C4-2B (cell line): ENCODE measurements around the gene GPALPP1.
"Not testable (repeated sequence)": the region's sequence is repeated elsewhere in the genome, so short reads cannot be mapped to it uniquely, and the experiment has no call there.

Experiments
- H3K27ac ChIP-seq: fragments of 450-650 bp; 2 replicates; pipeline ENCODE4 v1.5.1; 2017
- ZFX ChIP-seq: fragments of 450-650 bp; IDR thresholded peaks from 2 replicates; pipeline ENCODE4 v1.6.1; 2017
- TF ChIP-seq, protein P1 (sequence below): fragments of 450-650 bp; conservative IDR thresholded peaks from 2 replicates; pipeline ENCODE4 v1.5.1; 2017; ENCODE audit warnings: mild to moderate bottlenecking

The GPALPP1 gene

DNA sequence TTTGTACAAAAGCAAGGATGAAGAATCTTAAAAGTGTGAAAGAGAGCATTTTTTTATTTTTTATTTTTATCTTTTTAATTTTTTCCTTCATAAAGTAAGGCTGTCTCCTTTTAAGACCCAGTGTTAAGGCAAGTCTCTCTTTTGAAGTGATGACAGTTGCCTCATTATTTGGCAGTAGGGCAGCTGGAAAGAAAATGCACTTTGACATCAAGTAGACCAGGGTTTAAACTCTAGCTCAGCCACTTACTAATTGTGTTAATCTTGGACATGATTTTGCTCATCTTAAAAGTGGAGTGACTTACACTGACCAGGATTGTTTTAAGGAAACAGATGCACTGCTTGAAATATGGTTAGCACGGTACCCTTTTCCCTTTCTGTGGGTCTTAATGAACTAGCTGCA is 18.5 kb downstream of the GPALPP1 start:
- no peak overlapping the region for H3K27ac ChIP-seq
- TF ChIP-seq, protein P1, sequence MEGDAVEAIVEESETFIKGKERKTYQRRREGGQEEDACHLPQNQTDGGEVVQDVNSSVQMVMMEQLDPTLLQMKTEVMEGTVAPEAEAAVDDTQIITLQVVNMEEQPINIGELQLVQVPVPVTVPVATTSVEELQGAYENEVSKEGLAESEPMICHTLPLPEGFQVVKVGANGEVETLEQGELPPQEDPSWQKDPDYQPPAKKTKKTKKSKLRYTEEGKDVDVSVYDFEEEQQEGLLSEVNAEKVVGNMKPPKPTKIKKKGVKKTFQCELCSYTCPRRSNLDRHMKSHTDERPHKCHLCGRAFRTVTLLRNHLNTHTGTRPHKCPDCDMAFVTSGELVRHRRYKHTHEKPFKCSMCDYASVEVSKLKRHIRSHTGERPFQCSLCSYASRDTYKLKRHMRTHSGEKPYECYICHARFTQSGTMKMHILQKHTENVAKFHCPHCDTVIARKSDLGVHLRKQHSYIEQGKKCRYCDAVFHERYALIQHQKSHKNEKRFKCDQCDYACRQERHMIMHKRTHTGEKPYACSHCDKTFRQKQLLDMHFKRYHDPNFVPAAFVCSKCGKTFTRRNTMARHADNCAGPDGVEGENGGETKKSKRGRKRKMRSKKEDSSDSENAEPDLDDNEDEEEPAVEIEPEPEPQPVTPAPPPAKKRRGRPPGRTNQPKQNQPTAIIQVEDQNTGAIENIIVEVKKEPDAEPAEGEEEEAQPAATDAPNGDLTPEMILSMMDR = no peak
- no peak for TF ChIP-seq ZFX

DNA sequence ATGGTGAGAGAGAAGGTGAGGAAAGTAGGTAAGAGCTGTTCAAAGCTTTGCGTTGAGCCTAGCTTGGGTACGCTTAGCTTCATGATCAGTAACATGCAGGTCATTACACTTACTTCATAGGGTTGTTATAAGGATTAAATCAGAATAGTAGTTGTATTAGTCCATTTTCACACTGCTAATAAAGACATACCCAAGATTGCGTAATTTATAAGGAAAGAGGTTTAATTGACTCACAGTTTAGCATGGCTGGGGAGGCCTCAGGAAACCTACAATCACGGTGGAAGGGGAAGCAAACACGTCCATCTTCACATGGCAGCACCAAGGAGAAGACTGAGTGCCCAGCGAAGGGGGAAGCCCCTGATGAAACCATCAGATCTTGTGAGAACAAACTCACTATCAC is 21.9 kb downstream of the GPALPP1 start:
- TF ChIP-seq, protein P1 = no peak
- no peak for TF ChIP-seq ZFX
- H3K27ac ChIP-seq = no peak overlapping the region

DNA sequence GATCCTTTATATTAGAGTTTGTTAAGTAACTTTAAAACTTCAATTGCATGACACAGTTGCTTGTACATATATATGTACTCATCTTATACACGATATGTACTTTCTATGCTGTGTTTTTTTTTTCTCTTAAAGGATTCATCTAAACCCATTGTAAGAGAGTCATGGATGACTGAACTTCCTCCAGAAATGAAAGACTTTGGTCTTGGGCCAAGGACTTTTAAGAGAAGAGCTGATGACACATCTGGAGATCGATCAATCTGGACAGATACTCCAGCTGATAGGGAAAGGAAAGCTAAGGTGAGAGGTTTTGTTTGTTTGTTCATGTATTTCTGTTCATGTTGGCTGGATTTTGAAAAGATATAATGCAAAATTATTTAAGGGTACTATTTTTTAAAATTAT is 26.0 kb downstream of the GPALPP1 start:
- H3K27ac ChIP-seq = no peak overlapping the region
- TF ChIP-seq, protein P1 = no peak
- TF ChIP-seq ZFX = no peak

DNA sequence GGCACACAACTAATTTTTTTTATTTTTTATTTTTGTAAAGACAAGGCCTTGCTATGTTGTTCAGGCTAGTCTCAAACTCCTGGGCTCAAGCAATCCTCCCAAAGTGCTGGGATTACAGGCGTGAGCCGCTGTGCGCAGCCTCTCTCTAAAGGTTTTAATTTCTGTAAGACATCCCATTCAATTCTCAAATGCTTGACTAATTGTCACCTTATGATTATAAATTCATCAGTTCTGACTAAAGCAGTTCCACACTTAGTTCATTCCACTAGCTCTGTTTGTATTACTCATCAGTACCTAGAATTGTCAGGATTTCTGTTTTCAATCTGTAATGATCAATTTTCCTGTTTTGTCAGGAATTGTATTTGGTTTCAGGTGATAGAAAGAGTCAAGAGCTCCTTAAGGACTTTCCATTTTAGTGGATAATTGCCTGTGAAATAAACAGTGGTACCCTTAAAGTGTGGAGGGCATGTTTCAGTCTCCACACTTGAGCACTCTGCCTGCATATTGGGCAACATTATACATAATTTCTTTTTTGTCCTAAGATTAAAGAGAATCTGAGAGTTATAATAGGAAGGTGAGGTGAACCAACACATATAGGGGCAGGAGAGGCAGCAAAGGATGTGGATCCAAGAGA is 27.6 kb downstream of the GPALPP1 start:
- TF ChIP-seq, protein P1 = no peak
- no peak for TF ChIP-seq ZFX
- no peak overlapping the region for H3K27ac ChIP-seq

DNA sequence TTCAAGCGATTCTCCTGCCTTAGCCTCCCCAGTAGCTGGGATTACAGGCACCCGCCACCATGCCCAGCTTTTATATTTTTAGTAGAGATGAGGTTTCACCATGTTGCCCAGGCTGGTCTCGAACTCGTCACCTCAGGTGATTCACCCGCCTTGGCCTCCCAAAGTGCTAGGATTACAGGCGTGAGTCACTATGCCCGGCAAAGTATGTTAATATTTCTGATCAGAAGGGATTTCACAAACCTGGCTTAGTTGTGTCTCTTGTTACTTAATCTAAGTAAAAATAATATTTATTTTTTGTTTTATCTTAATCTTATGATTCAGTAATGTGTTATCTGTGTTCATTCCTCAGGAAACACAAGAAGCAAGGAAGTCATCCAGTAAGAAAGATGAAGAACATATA is 30.6 kb downstream of the GPALPP1 start:
- H3K27ac ChIP-seq = not testable (repeated sequence)

DNA sequence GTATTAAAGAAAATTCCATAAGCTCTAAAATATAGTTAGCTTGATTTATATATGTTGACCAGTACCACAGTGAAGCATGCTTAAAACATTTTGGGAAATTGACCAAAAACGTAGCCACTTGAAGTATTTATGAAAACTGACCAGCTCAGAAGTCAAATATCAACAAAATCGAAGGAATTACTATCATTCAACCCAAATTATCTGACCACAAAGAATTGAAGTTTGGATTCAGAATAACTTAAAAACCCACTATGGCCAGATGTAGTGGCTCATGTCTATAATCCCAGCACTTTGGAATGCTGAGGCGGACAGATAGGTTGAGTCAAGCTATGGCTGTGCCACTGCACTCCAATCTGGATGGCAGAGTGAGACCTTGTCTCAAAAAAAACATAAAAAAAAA is 31.9 kb downstream of the GPALPP1 start:
- H3K27ac ChIP-seq = no peak overlapping the region
- TF ChIP-seq, protein P1 = no peak
- no peak for TF ChIP-seq ZFX

DNA sequence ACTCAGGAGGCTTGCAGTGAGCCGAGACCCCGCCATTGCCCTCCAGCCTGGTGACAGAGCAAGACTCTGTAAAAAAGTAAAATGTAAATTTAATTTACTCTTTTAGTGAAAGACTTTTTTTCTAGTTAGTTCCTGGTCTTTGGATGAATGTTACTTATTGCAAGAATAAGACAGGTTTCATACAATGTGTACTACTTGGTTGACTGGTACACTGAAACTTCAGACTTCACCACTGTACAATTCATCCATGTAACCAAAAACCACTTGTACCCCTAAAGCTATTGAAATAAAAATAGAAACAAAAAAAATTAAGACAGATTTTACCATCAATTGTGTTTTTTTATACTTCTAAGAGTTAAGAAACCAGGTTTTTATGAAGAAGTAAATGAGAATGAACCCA is 35.5 kb downstream of the GPALPP1 start:
- H3K27ac ChIP-seq = no peak overlapping the region
- no peak for TF ChIP-seq ZFX
- TF ChIP-seq, protein P1 = no peak

DNA sequence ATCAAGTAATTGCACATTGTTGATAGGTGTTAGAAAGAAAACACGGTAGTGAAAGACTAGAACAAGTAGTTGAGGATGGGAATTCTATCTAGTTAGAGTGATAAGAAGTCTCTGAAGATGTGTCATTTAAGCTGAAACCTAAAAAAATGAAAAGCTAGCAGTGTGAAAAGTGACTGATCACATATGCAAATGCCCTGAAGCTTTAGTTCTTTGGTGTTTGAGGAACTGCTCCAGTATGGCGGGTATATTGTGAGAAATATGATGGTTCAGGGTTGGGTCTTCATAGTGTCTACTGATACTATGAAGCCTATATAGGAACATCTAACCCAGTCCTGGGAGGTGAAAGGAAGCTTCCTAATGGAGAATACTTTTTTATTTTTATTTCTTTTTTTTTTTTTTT is 45.0 kb downstream of the GPALPP1 start:
- no peak for TF ChIP-seq ZFX
- TF ChIP-seq, protein P1 = no peak
- no peak overlapping the region for H3K27ac ChIP-seq
